22Rv1 (cell line): ENCODE measurements around the gene LRP8.

Source experiments
- H3K27ac ChIP-seq: fragments of 450-650 bp; 2 replicates; pipeline ENCODE4 v1.5.1; 2017
- CTCF ChIP-seq: fragments of 450-650 bp; IDR thresholded peaks from 2 replicates; pipeline ENCODE4 v1.5.1; 2017; ENCODE audit warnings: mild to moderate bottlenecking
- ZFX ChIP-seq: fragments of 450-650 bp; IDR thresholded peaks from 2 replicates; pipeline ENCODE4 v1.6.1; 2017; ENCODE audit warnings: antibody characterized with exemption, borderline replicate concordance

LRP8 gene

GRCh38 chr1:53314606-53315005 is 13.3 kb downstream of the LRP8 start:
- no peak for TF ChIP-seq ZFX
- no peak for TF ChIP-seq CTCF
- no peak overlapping the region for H3K27ac ChIP-seq

DNA sequence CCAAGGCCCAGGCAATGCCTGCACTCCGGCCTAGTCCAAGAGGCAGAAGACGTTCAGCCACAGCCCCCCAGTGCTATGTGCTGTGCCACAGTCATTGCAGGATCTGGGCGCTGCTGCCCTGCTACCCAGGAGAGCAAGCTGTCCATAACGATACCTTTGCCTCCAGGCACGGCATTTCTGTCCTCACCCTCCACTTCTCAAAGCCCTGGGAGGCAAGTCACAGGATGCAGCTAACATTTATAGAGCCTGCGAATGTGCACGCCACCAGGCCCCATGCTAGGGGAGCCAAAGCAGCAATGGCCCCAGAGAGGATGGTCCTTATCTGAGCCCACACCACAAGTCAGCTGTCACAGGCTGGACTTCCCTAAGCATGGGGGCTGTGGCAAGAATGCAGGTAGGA is 13.8 kb downstream of the LRP8 start:
- no peak for TF ChIP-seq ZFX
- TF ChIP-seq CTCF, result no peak

GRCh38 chr1:53313556-53313955 is 14.3 kb downstream of the LRP8 start:
- H3K27ac ChIP-seq, result no peak overlapping the region
- TF ChIP-seq ZFX (no peak), CTCF (no peak)

More for the DNA sequence above, 13.8 kb downstream of the LRP8 start:
- no peak overlapping the region for H3K27ac ChIP-seq

GRCh38 chr1:53311702-53312305 is 16.1 kb downstream of the LRP8 start:
- TF ChIP-seq CTCF, result no peak
- TF ChIP-seq ZFX, result no peak
- H3K27ac ChIP-seq, result no peak overlapping the region

DNA sequence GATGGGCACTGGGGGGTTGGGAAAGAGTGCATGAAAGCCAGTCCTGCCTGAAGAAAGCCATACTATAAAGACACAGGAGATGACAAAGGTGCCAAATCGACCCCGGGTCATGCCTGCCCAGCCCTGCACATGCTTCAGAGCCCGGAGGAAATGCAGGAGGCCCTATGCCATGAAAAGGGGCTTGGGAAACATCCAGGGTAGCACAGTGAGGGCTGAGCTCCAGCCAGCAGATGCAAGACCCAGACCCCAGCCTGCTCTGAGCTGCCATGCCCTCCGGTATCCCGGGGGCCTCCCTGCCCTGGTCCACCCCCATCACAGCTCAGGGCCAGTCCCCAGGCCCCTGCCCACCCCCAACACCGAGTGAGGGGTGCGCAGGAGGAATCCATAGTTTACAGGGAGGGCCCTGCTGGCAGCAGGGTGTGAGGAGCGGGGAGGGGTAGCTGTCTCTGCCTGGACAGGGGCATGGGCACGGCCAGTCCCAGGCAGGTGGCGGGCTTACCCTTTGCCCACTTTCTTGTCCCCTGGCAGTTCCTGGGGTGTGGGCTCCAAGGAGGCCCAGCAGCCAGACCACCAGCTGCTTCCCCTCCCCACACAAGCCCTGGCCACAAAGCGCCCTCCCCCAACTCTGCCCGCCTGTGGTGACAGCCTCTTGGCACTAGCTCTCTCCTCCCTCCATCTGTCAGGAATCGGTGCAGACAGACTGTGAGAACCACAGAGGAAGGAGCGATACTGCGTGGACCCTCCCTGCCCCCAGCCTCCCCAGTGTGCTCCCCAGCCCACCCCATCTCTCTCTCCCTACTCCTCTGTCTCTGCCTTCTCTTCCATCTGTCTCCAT is 16.8 kb downstream of the LRP8 start:
- H3K27ac ChIP-seq, result no peak overlapping the region
- TF ChIP-seq CTCF (no peak), ZFX (no peak)

- H3K27ac ChIP-seq, result no peak overlapping the region
- TF ChIP-seq ZFX (no peak), CTCF (no peak)
Measured at GRCh38 chr1:53309802-53310201, 18.1 kb downstream of the LRP8 start.

DNA sequence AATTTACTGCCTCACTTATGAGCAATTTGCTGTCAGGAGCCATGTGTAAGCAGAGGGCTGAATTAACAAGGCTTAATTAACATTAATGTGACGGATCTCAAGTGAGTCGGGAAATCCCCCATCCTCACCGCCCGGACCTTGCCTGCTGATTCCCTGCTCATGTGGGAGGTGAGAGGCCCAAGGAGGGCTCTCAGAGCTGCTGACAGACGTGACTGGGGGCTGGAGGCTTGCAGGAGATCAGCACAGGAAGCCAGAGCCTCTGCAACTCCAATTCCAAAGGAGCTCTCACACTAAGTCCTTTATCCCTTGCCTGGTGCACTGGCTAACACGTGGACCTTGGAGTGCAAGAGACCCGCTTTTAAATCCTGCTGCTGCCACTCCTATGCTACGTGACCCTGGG is 19.4 kb downstream of the LRP8 start:
- TF ChIP-seq ZFX, result no peak
- TF ChIP-seq CTCF, result no peak
- no peak overlapping the region for H3K27ac ChIP-seq
